ENCODE results near the gene ZNF524.

GRCh38 chr19:55611300-55611982 lies 11.4 kb downstream of the ZNF524 start:
- TF ChIP-seq, protein P1, sequence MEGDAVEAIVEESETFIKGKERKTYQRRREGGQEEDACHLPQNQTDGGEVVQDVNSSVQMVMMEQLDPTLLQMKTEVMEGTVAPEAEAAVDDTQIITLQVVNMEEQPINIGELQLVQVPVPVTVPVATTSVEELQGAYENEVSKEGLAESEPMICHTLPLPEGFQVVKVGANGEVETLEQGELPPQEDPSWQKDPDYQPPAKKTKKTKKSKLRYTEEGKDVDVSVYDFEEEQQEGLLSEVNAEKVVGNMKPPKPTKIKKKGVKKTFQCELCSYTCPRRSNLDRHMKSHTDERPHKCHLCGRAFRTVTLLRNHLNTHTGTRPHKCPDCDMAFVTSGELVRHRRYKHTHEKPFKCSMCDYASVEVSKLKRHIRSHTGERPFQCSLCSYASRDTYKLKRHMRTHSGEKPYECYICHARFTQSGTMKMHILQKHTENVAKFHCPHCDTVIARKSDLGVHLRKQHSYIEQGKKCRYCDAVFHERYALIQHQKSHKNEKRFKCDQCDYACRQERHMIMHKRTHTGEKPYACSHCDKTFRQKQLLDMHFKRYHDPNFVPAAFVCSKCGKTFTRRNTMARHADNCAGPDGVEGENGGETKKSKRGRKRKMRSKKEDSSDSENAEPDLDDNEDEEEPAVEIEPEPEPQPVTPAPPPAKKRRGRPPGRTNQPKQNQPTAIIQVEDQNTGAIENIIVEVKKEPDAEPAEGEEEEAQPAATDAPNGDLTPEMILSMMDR (IDR thresholded peaks at IDR 0.05) = no peak
- TF ChIP-seq, protein P2, sequence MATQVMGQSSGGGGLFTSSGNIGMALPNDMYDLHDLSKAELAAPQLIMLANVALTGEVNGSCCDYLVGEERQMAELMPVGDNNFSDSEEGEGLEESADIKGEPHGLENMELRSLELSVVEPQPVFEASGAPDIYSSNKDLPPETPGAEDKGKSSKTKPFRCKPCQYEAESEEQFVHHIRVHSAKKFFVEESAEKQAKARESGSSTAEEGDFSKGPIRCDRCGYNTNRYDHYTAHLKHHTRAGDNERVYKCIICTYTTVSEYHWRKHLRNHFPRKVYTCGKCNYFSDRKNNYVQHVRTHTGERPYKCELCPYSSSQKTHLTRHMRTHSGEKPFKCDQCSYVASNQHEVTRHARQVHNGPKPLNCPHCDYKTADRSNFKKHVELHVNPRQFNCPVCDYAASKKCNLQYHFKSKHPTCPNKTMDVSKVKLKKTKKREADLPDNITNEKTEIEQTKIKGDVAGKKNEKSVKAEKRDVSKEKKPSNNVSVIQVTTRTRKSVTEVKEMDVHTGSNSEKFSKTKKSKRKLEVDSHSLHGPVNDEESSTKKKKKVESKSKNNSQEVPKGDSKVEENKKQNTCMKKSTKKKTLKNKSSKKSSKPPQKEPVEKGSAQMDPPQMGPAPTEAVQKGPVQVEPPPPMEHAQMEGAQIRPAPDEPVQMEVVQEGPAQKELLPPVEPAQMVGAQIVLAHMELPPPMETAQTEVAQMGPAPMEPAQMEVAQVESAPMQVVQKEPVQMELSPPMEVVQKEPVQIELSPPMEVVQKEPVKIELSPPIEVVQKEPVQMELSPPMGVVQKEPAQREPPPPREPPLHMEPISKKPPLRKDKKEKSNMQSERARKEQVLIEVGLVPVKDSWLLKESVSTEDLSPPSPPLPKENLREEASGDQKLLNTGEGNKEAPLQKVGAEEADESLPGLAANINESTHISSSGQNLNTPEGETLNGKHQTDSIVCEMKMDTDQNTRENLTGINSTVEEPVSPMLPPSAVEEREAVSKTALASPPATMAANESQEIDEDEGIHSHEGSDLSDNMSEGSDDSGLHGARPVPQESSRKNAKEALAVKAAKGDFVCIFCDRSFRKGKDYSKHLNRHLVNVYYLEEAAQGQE (IDR thresholded peaks at IDR 0.05; ENCODE audit: insufficient read depth in 1 of 2, low read depth in 2 of 2, low read length in 1 of 2) = no peak
- TF ChIP-seq POLR2AphosphoS5 (IDR thresholded peaks at IDR 0.05; ENCODE audit: low read depth, low read length) = no peak
- TF ChIP-seq TCF7L2 (IDR thresholded peaks at IDR 0.05; ENCODE audit: low read depth, low read length) = no peak
- no peak for TF ChIP-seq SIN3A (IDR thresholded peaks at IDR 0.05; ENCODE audit: borderline replicate concordance, insufficient read depth, low read depth, low read length)

Data from Panc1 (cell line).